Measurements from ENCODE around the gene DGKD.

The DGKD gene

DNA sequence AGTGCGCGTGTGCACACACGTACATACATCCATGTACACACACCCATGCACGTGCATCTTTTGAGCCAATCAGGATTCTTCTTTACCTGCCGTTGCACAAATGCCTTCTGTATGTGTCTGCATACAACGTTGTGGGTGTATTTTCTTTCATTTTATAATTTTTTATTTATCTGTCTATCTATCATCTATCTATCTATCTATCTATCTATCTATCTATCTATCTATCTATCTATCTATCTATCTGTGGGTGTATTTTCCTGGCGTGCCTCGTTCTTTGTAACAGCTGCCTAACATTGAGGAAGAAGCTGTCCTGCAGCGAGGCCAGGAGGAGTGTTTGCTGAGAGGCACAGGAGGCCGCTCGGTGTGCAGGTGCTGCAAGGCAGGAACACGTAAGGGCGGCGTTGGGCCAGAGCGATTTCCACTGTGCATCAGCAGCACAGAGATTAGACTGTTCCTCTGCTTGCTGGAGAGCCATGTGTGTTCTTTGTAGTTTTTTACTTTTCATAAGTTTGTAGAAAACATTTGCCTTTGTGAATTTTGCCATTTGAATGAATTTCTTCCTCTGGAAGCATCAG is 84.4 kb downstream of the DGKD start:
- no peak for TF ChIP-seq TAF1 (IDR thresholded peaks at IDR 0.05; ENCODE audit: borderline replicate concordance, insufficient read depth, low read length)
- TF ChIP-seq FOXP2 (optimal IDR thresholded peaks at IDR 0.05; ENCODE audit: borderline replicate concordance, extremely low read depth, extremely low read length, insufficient read depth): no peak
- no peak for TF ChIP-seq POLR2AphosphoS5 (IDR thresholded peaks at IDR 0.05; ENCODE audit: low read depth, low read length)
- TF ChIP-seq SIN3A (IDR thresholded peaks at IDR 0.05; ENCODE audit: borderline replicate concordance, insufficient read depth, low read length): no peak
- TF ChIP-seq, protein P1, sequence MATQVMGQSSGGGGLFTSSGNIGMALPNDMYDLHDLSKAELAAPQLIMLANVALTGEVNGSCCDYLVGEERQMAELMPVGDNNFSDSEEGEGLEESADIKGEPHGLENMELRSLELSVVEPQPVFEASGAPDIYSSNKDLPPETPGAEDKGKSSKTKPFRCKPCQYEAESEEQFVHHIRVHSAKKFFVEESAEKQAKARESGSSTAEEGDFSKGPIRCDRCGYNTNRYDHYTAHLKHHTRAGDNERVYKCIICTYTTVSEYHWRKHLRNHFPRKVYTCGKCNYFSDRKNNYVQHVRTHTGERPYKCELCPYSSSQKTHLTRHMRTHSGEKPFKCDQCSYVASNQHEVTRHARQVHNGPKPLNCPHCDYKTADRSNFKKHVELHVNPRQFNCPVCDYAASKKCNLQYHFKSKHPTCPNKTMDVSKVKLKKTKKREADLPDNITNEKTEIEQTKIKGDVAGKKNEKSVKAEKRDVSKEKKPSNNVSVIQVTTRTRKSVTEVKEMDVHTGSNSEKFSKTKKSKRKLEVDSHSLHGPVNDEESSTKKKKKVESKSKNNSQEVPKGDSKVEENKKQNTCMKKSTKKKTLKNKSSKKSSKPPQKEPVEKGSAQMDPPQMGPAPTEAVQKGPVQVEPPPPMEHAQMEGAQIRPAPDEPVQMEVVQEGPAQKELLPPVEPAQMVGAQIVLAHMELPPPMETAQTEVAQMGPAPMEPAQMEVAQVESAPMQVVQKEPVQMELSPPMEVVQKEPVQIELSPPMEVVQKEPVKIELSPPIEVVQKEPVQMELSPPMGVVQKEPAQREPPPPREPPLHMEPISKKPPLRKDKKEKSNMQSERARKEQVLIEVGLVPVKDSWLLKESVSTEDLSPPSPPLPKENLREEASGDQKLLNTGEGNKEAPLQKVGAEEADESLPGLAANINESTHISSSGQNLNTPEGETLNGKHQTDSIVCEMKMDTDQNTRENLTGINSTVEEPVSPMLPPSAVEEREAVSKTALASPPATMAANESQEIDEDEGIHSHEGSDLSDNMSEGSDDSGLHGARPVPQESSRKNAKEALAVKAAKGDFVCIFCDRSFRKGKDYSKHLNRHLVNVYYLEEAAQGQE (IDR thresholded peaks at IDR 0.05; ENCODE audit: insufficient read depth in 1 of 2, low read depth in 2 of 2, low read length in 2 of 2): no peak

DNA sequence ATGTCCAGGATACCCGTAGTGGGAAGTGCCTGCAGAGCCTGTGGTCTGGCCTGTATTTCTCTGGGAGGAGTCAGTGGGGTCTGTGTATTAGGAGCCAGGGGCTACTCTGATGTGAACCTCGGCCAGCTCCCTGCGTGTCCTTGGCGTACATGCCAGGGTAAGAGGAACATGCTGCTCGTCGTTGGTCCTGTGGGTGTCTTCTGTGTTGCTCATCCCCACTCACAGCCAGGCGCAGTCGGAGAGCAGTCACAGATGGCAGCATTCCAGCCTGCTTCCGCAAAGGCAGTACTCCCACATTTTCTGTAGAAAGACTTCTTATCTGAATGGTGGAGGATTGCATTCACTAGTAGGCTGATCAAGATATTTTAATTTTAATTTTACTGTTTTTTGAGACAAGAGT is 84.9 kb downstream of the DGKD start:
- TF ChIP-seq FOXP2 (optimal IDR thresholded peaks at IDR 0.05; ENCODE audit: borderline replicate concordance, extremely low read depth, extremely low read length, insufficient read depth): no peak
- no peak for TF ChIP-seq POLR2AphosphoS5 (IDR thresholded peaks at IDR 0.05; ENCODE audit: low read depth, low read length)

DNA sequence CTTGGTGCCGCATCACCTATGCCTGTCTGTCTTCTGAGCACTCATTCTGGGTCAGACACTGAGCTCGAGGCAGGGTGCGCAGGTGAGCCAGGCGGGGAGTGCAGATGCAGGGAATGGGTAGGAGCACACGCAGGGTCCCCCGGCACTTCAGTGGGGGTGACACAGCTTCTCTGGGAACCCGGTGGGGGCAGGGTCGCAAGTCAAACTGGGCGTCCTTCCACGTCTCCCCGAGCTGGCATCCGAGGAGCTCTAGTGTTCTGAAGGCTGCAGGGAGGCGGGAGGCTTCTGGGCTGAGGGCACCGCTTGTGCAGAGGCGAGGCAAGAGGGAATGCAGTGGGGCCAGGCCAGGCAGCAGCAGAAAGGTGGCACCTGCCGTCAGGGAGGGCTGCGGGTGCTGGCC is 86.0 kb downstream of the DGKD start:
- TF ChIP-seq POLR2AphosphoS5 (IDR thresholded peaks at IDR 0.05; ENCODE audit: low read depth, low read length) (no peak), SIN3A (IDR thresholded peaks at IDR 0.05; ENCODE audit: borderline replicate concordance, insufficient read depth, low read length) (no peak), FOXP2 (optimal IDR thresholded peaks at IDR 0.05; ENCODE audit: borderline replicate concordance, extremely low read depth, extremely low read length, insufficient read depth) (no peak), TAF1 (IDR thresholded peaks at IDR 0.05; ENCODE audit: borderline replicate concordance, insufficient read depth, low read length) (no peak)
- TF ChIP-seq, protein P1 (IDR thresholded peaks at IDR 0.05; ENCODE audit: insufficient read depth in 1 of 2, low read depth in 2 of 2, low read length in 2 of 2): no peak

DNA sequence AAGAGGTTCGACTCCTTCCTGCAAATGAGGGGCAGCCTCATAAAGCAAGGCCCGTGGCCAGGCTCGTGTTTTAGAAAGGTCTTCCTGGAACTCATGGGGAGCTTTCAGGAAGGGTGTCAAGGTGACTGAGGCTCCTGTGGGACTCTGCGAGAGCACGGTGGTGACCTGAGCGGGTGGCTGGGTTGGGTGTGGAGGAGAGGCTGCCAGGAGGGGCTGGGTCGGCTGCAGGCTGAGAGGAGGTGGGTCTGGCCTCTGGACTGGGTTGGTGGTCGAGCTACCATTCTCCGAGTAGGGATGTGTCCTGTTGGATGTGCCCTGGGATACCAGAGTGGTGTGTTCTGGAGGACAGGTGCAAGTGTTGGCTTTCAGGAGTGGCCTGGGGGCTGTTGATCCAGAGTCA is 86.4 kb downstream of the DGKD start:
- TF ChIP-seq SIN3A (IDR thresholded peaks at IDR 0.05; ENCODE audit: borderline replicate concordance, insufficient read depth, low read length) (no peak), TAF1 (IDR thresholded peaks at IDR 0.05; ENCODE audit: borderline replicate concordance, insufficient read depth, low read length) (no peak), POLR2AphosphoS5 (IDR thresholded peaks at IDR 0.05; ENCODE audit: low read depth, low read length) (no peak), FOXP2 (optimal IDR thresholded peaks at IDR 0.05; ENCODE audit: borderline replicate concordance, extremely low read depth, extremely low read length, insufficient read depth) (no peak)
- TF ChIP-seq, protein P1 (IDR thresholded peaks at IDR 0.05; ENCODE audit: insufficient read depth in 1 of 2, low read depth in 2 of 2, low read length in 2 of 2): no peak

DNA sequence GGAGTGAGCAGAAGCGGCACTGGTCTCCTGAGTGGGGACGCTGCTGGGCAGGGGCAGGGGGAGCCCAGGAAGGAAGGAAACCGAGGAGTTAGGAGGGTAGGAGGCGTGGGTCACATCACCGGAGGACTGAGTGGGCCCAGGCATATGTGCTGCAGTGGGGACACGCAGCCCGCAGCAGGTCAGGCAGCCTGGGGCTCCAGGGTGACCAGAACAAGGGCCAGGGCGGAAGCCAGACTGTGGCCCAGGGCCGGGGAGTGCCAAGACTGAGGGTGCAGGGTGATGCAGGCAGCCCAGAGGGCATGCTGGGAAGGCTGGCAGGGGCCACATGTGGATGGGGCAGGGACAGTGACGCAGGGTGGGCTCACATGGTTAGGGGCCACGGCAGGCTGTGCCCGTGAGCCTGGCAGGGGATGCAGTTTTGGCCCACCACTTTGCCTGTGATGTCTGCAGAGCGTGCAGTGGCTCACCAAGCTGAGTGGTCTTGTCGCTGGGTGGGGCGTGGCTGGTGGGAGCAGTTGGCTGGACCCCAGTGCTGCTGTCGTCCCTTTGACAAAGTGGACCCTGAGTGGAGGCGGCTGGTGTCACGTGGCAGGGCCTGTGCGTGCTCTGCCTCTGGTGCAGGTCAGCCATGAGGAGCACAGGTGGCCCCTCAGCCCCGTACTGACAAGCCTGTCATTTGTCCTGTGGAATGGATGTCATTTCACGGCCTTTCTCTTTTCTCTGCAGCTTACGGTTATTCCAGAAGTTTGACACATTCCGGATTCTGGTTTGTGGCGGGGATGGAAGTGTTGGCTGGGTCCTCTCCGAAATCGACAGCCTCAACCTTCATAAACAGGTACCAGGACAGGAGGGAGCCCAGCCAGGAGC is 87.1 kb downstream of the DGKD start:
- TF ChIP-seq FOXP2 (optimal IDR thresholded peaks at IDR 0.05; ENCODE audit: borderline replicate concordance, extremely low read depth, extremely low read length, insufficient read depth): no peak
- TF ChIP-seq SIN3A (IDR thresholded peaks at IDR 0.05; ENCODE audit: borderline replicate concordance, insufficient read depth, low read length): no peak
- no peak for TF ChIP-seq TAF1 (IDR thresholded peaks at IDR 0.05; ENCODE audit: borderline replicate concordance, insufficient read depth, low read length)
- no peak for TF ChIP-seq POLR2AphosphoS5 (IDR thresholded peaks at IDR 0.05; ENCODE audit: low read depth, low read length)
- TF ChIP-seq, protein P1 (IDR thresholded peaks at IDR 0.05; ENCODE audit: insufficient read depth in 1 of 2, low read depth in 2 of 2, low read length in 2 of 2): no peak
